ENCODE results near the gene SLC26A3. TPM values are rescaled to one million over a fixed set of nuclear protein-coding genes. Genes with fewer than 3 reads are reported as not detected.

Gene SLC26A3
- total RNA-seq, 2 experiments from 2014 or later, result not detected

DNA sequence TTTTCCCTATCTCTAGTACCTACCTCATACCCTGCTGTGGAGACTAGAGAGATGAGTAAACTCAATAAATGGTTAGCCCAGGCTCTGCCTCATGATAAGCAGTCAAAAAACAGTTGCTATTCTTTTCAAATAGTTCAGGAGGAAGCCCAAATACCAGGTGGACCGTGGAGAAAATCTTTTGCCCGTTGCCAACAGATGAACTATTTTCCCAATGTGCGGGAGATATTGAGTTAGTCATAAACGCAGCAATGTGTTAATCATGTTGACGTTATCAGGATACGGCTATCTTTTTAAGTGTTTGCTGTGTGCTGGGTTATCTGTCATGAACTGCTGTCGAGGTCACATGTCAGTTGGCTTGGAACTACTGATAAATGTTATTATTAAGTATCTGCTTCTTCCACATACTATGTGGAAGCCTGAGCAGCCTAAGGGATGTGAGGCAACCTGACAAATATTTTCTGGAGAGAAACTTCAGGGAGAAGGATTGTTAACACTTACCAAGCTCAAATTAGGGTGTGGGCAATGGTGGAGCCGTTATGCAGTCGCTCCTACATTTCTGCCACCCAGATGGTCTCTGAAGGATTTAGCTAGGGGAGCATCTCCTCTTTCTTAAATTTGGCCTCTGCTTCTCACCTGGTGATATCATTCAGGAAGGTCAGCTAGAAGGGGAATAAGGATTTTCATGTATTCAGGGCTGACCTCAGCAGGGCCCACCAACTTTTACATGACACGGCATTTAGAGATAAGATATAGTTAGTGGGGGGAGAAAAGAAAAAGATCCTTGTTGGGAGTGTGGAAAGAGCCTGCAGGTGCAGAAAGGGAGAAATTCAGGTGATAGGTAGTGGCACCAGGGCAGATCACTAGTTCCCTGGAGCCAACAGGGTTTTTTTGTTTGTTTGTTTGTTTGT lies 33.5 kb upstream of the SLC26A3 start:
- no peak overlapping the region for H3K4me3 Mint-ChIP-seq
- ChIA-PET CTCF (no interaction called here), POLR2A (no interaction called here)
- DNase-seq, result no peak
- H3K9me3 Mint-ChIP-seq, result peaks cover 4% of the 10 kb centered on the region
- peaks cover 1% of the 10 kb centered on the region for H3K36me3 Mint-ChIP-seq (ENCODE audit: low read depth)
- H3K4me1 Mint-ChIP-seq, result no peaks in the 10 kb centered on the region
- no peak overlapping the region for H3K27ac Mint-ChIP-seq
- H3K27me3 Mint-ChIP-seq, result peaks cover 7% of the 10 kb centered on the region

DNA sequence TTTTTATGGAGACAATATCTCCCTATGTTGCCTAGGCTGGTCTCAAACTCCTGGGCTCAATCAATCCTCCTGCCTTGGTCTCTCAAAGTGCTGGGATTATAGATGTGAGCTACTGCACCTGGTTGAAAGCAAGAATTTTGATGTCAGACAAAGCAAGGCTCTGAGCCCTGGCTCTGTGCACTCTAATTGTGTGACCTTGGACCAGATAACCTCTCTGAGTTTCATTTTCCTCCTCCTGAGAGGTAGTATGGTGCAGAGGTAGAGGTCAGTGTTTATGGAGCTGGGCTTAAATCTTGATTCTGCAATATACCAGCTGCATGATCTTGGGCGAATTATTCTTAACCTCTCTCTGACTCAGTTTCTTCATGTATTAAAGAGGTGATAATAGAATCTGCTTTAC lies 31.4 kb upstream of the SLC26A3 start:
- no peak for DNase-seq
- Mint-ChIP-seq H3K9me3 (no peaks in the 10 kb centered on the region), H3K4me3 (no peak overlapping the region), H3K36me3 (ENCODE audit: low read depth) (no peaks in the 10 kb centered on the region), H3K27me3 (peaks cover 7% of the 10 kb centered on the region), H3K27ac (no peak overlapping the region), H3K4me1 (no peaks in the 10 kb centered on the region)
- CTCF ChIA-PET, result interaction anchor here (0.6 to 1.7 kb wide), 3 partner anchors 9 to 157 kb away, joined by 4 to 6 read pairs (median 5); no protein-coding TSS in a partner anchor
- POLR2A ChIA-PET, result interaction anchor here (0.6 kb wide), 1 partner anchor 52 kb away, joined by 4 read pairs; no protein-coding TSS in a partner anchor

DNA sequence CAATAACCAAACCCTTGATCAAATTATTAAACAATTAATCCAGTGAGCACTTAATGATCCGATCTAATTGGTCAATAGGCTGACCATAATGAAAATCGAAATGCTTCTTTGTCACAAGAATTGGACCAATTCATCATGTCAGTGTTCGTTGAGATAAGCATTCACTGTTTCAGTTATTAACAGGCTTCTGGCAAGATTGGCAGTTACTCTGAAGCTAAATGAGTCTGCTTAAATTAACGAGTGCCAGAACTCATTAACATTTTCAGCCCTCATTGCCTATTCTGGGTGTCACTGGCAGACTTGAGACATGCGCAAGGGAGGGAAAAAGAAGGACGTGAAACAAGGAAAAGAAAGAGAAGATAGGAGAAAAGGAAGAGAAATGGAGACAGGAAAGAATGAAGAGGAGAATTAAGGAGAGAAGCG lies 30.7 kb upstream of the SLC26A3 start:
- H3K4me3 Mint-ChIP-seq, result no peak overlapping the region

DNA sequence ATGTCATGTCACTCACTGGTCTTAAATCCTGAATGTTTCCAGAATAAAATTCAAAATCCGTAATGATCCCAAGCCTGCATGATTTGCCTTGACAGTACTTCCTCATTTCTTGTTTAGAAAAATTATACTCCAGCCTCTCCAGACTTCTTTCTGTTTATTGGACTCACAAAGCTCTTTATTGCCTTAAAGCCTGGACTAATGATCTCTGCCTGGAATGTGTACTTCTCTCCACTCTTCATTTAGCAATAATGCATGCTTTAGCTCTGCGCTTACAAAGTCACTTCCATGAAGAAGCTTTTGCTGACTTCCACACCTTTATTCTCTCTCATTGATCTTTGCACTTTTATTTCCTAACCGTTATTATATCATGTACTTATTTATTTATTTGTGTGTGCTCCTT lies 27.4 kb upstream of the SLC26A3 start:
- Mint-ChIP-seq H3K4me1 (no peaks in the 10 kb centered on the region), H3K36me3 (ENCODE audit: low read depth) (no peaks in the 10 kb centered on the region), H3K4me3 (no peak overlapping the region), H3K9me3 (no peaks in the 10 kb centered on the region), H3K27ac (no peak overlapping the region), H3K27me3 (peaks cover 9% of the 10 kb centered on the region)
- CTCF ChIA-PET, result no interaction called here
- no peak for DNase-seq
- POLR2A ChIA-PET, result no interaction called here

More for the DNA sequence above, 30.7 kb upstream of the SLC26A3 start:
- POLR2A ChIA-PET, result no interaction called here
- no peaks in the 10 kb centered on the region for H3K36me3 Mint-ChIP-seq (ENCODE audit: low read depth)
- H3K9me3 Mint-ChIP-seq, result no peaks in the 10 kb centered on the region
- peaks cover 10% of the 10 kb centered on the region for H3K27me3 Mint-ChIP-seq
- H3K4me1 Mint-ChIP-seq, result no peaks in the 10 kb centered on the region
- H3K27ac Mint-ChIP-seq, result no peak overlapping the region
- DNase-seq, result no peak
- CTCF ChIA-PET, result no interaction called here

DNA sequence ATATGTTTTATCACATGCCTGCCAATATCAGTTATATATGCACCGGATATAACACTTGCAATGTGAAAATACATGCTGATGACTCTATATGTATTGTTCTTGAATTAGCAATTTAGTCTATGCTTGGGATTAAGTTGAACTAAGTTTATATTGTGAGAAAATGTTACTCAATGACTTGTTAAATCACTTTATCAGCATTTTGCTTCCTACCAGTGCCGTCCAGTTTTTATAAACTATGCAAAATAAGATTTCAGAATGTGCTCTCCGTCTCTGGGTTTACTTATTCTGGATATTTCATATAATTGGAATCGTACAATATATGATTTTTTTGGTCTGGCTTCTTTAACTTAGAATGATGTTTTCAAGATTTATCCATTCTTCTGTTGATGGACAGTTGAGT lies 25.5 kb upstream of the SLC26A3 start:
- DNase-seq, result no peak
- Mint-ChIP-seq H3K36me3 (ENCODE audit: low read depth) (no peaks in the 10 kb centered on the region), H3K4me1 (no peaks in the 10 kb centered on the region), H3K9me3 (peaks cover 6% of the 10 kb centered on the region), H3K4me3 (no peak overlapping the region), H3K27ac (no peak overlapping the region), H3K27me3 (peaks cover 4% of the 10 kb centered on the region)
- CTCF ChIA-PET, result interaction anchor here (0.8 kb wide), 1 partner anchor 25 kb away, joined by 3 read pairs; the partner anchor contains the start of gene SLC26A3
- POLR2A ChIA-PET, result no interaction called here

DNA sequence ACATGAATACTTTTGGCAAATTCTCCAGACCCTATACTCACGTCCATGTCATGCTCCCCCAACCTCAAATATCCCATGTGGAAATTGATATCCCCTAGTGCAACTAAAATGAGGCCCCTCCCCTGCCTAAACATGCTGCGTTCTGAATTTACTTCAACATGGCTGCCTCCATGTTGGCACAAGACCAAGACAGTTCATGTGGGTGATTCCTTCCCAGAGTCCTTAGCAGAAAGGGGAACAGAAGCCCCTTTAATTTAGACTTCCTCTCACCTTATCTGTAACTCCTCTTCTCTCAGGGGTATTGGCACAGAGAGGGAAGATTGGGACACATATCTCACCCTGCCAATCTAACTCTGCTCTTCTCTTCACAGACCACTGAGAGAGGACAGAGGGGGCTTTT lies 24.5 kb upstream of the SLC26A3 start:
- Mint-ChIP-seq H3K36me3 (ENCODE audit: low read depth) (no peaks in the 10 kb centered on the region), H3K9me3 (peaks cover 6% of the 10 kb centered on the region), H3K4me3 (no peak overlapping the region), H3K27me3 (peaks cover 4% of the 10 kb centered on the region), H3K27ac (no peak overlapping the region), H3K4me1 (no peaks in the 10 kb centered on the region)
- CTCF ChIA-PET, result no interaction called here
- no peak for DNase-seq
- POLR2A ChIA-PET, result no interaction called here

DNA sequence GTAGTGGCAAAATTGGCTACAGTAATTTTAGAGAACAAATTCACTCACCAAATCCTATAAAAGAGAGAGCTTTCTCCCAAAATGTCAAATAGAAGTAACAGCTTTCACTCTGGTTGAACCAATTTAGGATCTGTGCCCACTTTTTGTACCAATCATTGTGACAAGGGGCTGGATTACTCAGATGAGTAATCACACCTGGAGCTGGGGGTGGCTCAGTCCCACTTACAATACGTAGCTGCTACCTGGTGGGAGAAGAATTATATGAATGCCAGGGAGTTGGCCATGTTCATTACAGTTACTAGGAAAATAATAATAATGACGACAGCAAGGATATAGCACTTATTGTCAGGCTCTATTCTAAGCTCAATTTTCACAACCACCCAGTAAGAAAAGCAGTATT lies 23.4 kb upstream of the SLC26A3 start:
- ChIA-PET POLR2A (no interaction called here), CTCF (interaction anchor here (1.3 to 2.4 kb wide), 2 partner anchors 8 to 48 kb away, joined by 3 to 5 read pairs; no protein-coding TSS in a partner anchor)
- peaks cover 6% of the 10 kb centered on the region for H3K9me3 Mint-ChIP-seq
- H3K36me3 Mint-ChIP-seq (ENCODE audit: low read depth), result no peaks in the 10 kb centered on the region
- no peak for DNase-seq
- no peak overlapping the region for H3K4me3 Mint-ChIP-seq
- H3K27me3 Mint-ChIP-seq, result peaks cover 4% of the 10 kb centered on the region
- no peak overlapping the region for H3K27ac Mint-ChIP-seq
- no peaks in the 10 kb centered on the region for H3K4me1 Mint-ChIP-seq

DNA sequence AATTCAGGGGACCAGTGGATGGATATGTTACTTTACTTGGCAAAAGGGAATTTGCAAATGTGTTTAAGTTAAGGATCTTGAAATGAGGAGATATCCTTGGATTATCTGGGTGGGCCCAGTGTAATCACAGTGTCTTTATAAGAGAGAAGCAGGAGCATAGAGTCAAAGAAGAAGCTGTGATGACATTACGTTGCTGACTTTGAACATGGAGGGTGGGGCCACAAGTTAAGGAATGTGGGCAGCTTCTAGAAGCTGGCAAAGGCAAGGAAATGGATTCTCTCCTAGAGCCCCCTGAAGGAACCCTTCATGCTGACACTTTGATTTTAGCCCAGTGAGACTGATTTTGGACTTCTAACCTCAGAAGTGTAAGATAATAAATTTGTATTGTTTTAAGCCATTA lies 21.8 kb upstream of the SLC26A3 start:
- peaks cover 6% of the 10 kb centered on the region for H3K9me3 Mint-ChIP-seq
- ChIA-PET CTCF (interaction anchor here (0.6 to 2.4 kb wide), 2 partner anchors 10 to 596 kb away, joined by 3 to 5 read pairs; no protein-coding TSS in a partner anchor), POLR2A (no interaction called here)
- H3K36me3 Mint-ChIP-seq (ENCODE audit: low read depth), result no peaks in the 10 kb centered on the region
- no peak overlapping the region for H3K4me3 Mint-ChIP-seq
- no peak overlapping the region for H3K27ac Mint-ChIP-seq
- DNase-seq, result no peak
- H3K27me3 Mint-ChIP-seq, result peaks cover 5% of the 10 kb centered on the region
- H3K4me1 Mint-ChIP-seq, result no peaks in the 10 kb centered on the region

DNA sequence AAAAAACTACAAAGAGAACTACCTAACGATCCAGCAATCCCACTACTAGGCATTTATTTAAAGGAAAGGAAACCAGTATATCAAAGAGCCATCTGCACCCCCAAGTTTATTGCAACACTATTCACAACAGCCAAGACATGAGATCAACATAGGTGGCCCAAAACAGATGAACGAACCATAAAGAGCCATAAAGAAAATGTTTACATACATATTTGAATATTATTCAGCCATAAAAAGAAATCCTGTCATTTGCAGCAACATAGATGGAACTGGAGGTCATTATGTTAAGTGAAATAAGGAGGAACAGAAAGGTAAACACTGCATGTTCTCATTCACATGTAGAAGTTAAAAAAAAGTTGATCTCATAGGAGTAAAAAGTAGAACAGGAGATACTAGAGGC lies 15.6 kb upstream of the SLC26A3 start:
- H3K4me3 Mint-ChIP-seq, result no peak overlapping the region
- peaks cover 1% of the 10 kb centered on the region for H3K36me3 Mint-ChIP-seq (ENCODE audit: low read depth)
- ChIA-PET CTCF (interaction anchor here (0.9 kb wide), 1 partner anchor 73 kb away, joined by 3 read pairs; the partner anchor contains the start of gene DLD), POLR2A (no interaction called here)
- H3K27me3 Mint-ChIP-seq, result peaks cover 6% of the 10 kb centered on the region
- no peak overlapping the region for H3K27ac Mint-ChIP-seq
- DNase-seq, result no peak
- H3K9me3 Mint-ChIP-seq, result peaks cover 7% of the 10 kb centered on the region
- peaks cover 13% of the 10 kb centered on the region for H3K4me1 Mint-ChIP-seq

DNA sequence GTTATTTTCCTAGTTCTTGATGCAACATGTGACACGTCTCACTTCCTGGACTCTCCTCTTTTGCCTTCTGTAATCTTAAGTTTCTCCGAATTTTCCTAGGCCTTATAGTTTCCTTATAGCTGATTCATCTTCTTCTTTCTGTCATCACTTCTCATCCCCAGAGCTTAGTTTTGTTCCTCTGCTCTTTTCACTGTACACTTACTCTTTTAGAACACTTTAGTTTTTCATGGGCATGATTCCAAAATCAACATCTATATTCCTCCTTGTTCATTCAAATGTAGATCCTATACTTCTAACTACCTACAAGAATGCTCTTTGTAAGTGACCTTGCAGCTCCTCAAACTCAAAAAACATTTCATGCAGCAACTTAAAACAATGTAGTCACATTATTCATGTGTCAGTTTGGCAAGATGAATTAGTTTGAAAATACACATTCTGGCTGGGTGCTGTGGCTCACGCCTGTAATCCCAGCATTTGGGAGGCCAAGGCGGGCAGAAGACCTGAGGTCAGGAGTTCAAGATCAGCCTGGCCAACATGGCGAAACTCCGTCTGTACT lies 13.1 kb upstream of the SLC26A3 start:
- DNase-seq, result no peak
- no peak overlapping the region for H3K27ac Mint-ChIP-seq
- ChIA-PET POLR2A (no interaction called here), CTCF (interaction anchor here (0.9 kb wide), 1 partner anchor 59 kb away, joined by 3 read pairs; no protein-coding TSS in a partner anchor)
- peaks cover 1% of the 10 kb centered on the region for H3K36me3 Mint-ChIP-seq (ENCODE audit: low read depth)
- peaks cover 13% of the 10 kb centered on the region for H3K4me1 Mint-ChIP-seq
- peaks cover 6% of the 10 kb centered on the region for H3K27me3 Mint-ChIP-seq
- H3K4me3 Mint-ChIP-seq, result no peak overlapping the region
- H3K9me3 Mint-ChIP-seq, result peaks cover 7% of the 10 kb centered on the region

DNA sequence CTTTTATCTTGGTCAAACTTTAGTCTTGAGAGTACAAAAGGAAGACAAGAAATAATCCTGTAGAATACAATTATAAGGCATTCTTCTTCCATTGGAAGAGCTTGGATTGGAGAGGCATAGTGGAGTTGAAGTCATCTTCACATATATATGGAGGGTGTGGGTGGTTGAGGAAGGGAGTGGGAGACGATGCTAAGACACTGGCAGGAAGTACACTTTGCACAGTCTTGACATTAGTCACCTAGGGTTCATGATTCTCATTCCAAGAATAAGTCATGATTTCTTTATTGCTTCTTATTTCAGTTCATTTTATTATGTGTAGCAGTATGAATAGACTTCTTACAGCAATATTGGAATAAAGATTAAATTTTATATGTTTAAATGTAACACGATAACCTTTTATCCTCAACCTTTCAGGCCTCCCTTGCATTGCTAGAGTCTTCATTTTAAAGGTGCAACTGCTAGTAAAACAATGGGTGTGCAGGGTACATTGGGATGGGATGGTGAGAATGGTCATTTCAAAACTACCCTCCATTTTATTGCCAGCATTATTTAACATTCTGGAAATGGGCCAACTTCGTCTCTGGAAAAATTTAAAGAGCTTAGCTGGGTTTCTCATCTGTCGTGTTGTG lies 12.3 kb upstream of the SLC26A3 start:
- Mint-ChIP-seq H3K9me3 (peaks cover 7% of the 10 kb centered on the region), H3K27ac (no peak overlapping the region), H3K4me3 (no peak overlapping the region), H3K4me1 (peaks cover 13% of the 10 kb centered on the region), H3K27me3 (peaks cover 6% of the 10 kb centered on the region), H3K36me3 (ENCODE audit: low read depth) (peaks cover 1% of the 10 kb centered on the region)
- DNase-seq, result no peak
- ChIA-PET CTCF (interaction anchor here (0.9 kb wide), 1 partner anchor 59 kb away, joined by 3 read pairs; no protein-coding TSS in a partner anchor), POLR2A (no interaction called here)

DNA sequence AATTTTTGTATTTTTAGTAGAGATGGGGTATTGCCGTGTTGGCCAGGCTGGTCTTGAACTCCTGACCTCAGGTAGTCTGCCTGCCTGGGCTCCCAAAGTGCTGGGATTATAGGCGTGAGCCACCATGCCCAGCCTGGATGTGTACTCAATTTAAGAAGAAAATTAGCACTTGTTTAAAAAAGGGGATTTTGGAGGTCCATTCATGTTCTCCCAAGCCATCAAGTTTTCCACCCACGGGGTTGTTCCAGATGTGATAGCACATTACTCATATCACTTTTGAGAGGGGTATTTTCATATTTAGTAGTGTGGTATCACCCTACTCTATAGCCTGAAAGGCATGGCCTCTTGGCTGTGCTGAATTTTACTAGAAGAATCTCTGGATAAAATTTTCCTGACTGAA lies 10.5 kb upstream of the SLC26A3 start:
- Mint-ChIP-seq H3K36me3 (ENCODE audit: low read depth) (peaks cover 1% of the 10 kb centered on the region), H3K9me3 (peaks cover 7% of the 10 kb centered on the region), H3K27ac (no peak overlapping the region), H3K4me3 (no peak overlapping the region), H3K4me1 (peaks cover 13% of the 10 kb centered on the region), H3K27me3 (peaks cover 2% of the 10 kb centered on the region)
- DNase-seq, result no peak
- ChIA-PET CTCF (no interaction called here), POLR2A (no interaction called here)

DNA sequence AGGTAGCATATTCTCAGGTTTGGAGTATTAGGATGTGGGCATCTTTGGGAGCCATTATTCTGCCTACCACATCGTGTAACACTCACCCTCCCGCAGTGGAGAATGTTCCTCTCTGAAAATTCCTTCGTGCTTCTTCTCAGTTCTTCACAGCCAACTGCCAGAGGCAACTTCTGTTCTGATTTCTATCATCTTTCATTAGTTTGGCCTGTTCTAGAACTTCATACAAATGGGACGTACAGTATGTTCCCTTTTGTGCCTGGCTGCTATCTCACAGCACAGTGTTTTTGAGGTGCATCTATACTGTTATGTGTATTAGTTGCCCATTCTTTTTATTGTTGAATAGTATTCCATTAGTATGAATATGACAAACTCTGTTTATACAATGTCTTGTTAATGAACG lies 8.9 kb upstream of the SLC26A3 start:
- no peak for DNase-seq
- H3K27me3 Mint-ChIP-seq, result no peaks in the 10 kb centered on the region
- H3K9me3 Mint-ChIP-seq, result peaks cover 7% of the 10 kb centered on the region
- peaks cover 13% of the 10 kb centered on the region for H3K4me1 Mint-ChIP-seq
- no peak overlapping the region for H3K27ac Mint-ChIP-seq
- CTCF ChIA-PET, result no interaction called here
- POLR2A ChIA-PET, result no interaction called here
- peaks cover 1% of the 10 kb centered on the region for H3K36me3 Mint-ChIP-seq (ENCODE audit: low read depth)
- no peak overlapping the region for H3K4me3 Mint-ChIP-seq
